GM12878 (cell line): ENCODE measurements around the gene PPHLN1. TPM values are rescaled to one million over a fixed set of nuclear protein-coding genes. Genes with fewer than 3 reads are reported as not detected.

Experiments
- ATAC-seq: fragments of 200-7000 bp; cut with Tn5 transposase; 3 replicates; pipeline ENCODE4 v1.9.1; 2020; ENCODE audit warnings: mild to moderate bottlenecking, moderate library complexity
- BruUV-seq: library from RNA; stranded (reverse); fragments of 400-500 nt; replicated peaks from 2 replicates; lab custom pipeline; 2021; lab: Mats Ljungman, UMichigan
- CTCF ChIA-PET: fragments of 300-600 bp; sonication (Branson Sonifier 250); formaldehyde crosslinking; extraction: SDS; loops from one replicate; lab custom pipeline; 2021; ENCODE audit warnings: inconsistent platforms; lab: Yijun Ruan, JAX
- POLR2A ChIA-PET: fragments of 350-600 bp; formaldehyde crosslinking; extraction: SDS; loops from one replicate; lab custom pipeline; 2021; ENCODE audit warnings: inconsistent platforms; lab: Charles Lee
- RAD21 ChIA-PET: fragments of 300-600 bp; sonication (Branson Sonifier 250); formaldehyde crosslinking; loops from one replicate; lab custom pipeline; 2023; ENCODE audit warnings: antibody characterized with exemption; ENCODE audit not compliant: unreplicated experiment; lab: Charles Lee
- SMC1A ChIA-PET: fragments of 300-600 bp; sonication (Branson Sonifier 250); formaldehyde crosslinking; loops from one replicate; lab custom pipeline; 2023; ENCODE audit not compliant: unreplicated experiment, uncharacterized antibody; lab: Charles Lee
- DNase-seq: peaks from one replicate; pipeline ENCODE4 v3.0.0-alpha.2; 2011; ENCODE audit warnings: low read depth, low spot score
- FAIRE-seq: peaks from 3 replicates; lab custom pipeline; 2011; peaks lifted over from hg19 to GRCh38; lab: Jason Lieb, UNC
- H2AFZ ChIP-seq: 2 replicates; pipeline ENCODE4 v1.6.0; 2011; ENCODE audit warnings: low read depth, low read length, control low read depth; ENCODE audit not compliant: control insufficient read depth
- H3K27ac ChIP-seq: 2 replicates; pipeline ENCODE4 v1.5.1; 2011; ENCODE audit warnings: control low read depth; ENCODE audit not compliant: control insufficient read depth, insufficient read depth
- H3K27me3 ChIP-seq, 2 experiments: replicated peaks in 1 of 2; 2 replicates each; pipeline versions ENCODE4 v1.6.0 to v1.6.1; 2011; ENCODE audit warnings: low read length in 1 of 2; ENCODE audit not compliant: control insufficient read depth in 2 of 2, insufficient read depth in 2 of 2
- H3K36me3 ChIP-seq, 2 experiments: 2 replicates each; pipeline ENCODE4 v1.5.1; 2011; ENCODE audit warnings: low read length in 1 of 2; ENCODE audit not compliant: control insufficient read depth in 2 of 2, insufficient read depth in 2 of 2
- H3K4me1 ChIP-seq: 2 replicates; pipeline ENCODE4 v1.6.1; 2011; ENCODE audit warnings: mild to moderate bottlenecking, low read length, moderate library complexity, mixed read lengths; ENCODE audit not compliant: control insufficient read depth, insufficient read depth
- H3K4me2 ChIP-seq: 2 replicates; pipeline ENCODE4 v1.6.0; 2011; ENCODE audit warnings: control low read depth; ENCODE audit not compliant: control insufficient read depth, insufficient read depth
- H3K4me3 ChIP-seq: fragments of 200-600 bp; sonication (generic); 2 replicates; pipeline ENCODE4 v1.5.1; 2016
- H3K79me2 ChIP-seq: 2 replicates; pipeline ENCODE4 v1.6.0; 2011; ENCODE audit warnings: low read length; ENCODE audit not compliant: control insufficient read depth, insufficient read depth
- H3K9ac ChIP-seq: 2 replicates; pipeline ENCODE4 v1.8.0; 2011; ENCODE audit warnings: low read length, control low read depth, mixed read lengths; ENCODE audit not compliant: control insufficient read depth, insufficient read depth
- H3K9me3 ChIP-seq: replicated peaks from 3 replicates; pipeline ENCODE4 v1.5.1; 2011; ENCODE audit warnings: mild to moderate bottlenecking, low read length; ENCODE audit not compliant: control insufficient read depth, insufficient read depth
- H4K20me1 ChIP-seq: 2 replicates; pipeline ENCODE4 v1.6.0; 2011; ENCODE audit not compliant: control insufficient read depth, insufficient read depth
- BRCA1 ChIP-seq: IDR thresholded peaks from 2 replicates; pipeline ENCODE4 v1.6.1; 2011; ENCODE audit warnings: low read depth, low read length, improper control_type of control experiment
- IRF4 ChIP-seq: IDR thresholded peaks from 2 replicates; pipeline ENCODE4 v1.6.1; 2011; ENCODE audit warnings: low read depth, low read length
- MXI1 ChIP-seq: fragments of 150-350 bp; IDR thresholded peaks from 2 replicates; pipeline ENCODE4 v1.6.1; 2011; ENCODE audit warnings: low read depth, mild to moderate bottlenecking, inconsistent platforms, low read length, improper control_type of control experiment
- RAD21 ChIP-seq: IDR thresholded peaks from 2 replicates; pipeline ENCODE4 v1.6.1; 2011; ENCODE audit warnings: mild to moderate bottlenecking, low read depth, low read length, moderate library complexity; ENCODE audit not compliant: insufficient read depth
- RELA ChIP-seq: fragments of 450-650 bp; IDR thresholded peaks from 2 replicates; pipeline ENCODE4 v1.8.0; 2014; ENCODE audit warnings: borderline replicate concordance; ENCODE audit not compliant: partially characterized antibody
- WGBS: methylation state at CpG from one replicate; pipeline ENCODE4 v1.1.6; 2016; ENCODE audit warnings: low lambda C conversion rate; ENCODE audit not compliant: insufficient replicate concordance, insufficient coverage; ENCODE audit errors: missing lambda C conversion rate; 5-methylcytosine and 5-hydroxymethylcytosine counted together
- in situ Hi-C: fragments of 300-500 bp; cut with MboI; formaldehyde crosslinking; loops from 9 replicates; pipeline ENCODE4 v1.14.3; 2018; ENCODE audit warnings: mixed read lengths
- intact Hi-C: fragments of 100-400 bp; cut with micrococcal nuclease; formaldehyde crosslinking; loops from one replicate; pipeline ENCODE4 v1.14.2; 2022; ENCODE audit not compliant: unreplicated experiment
- polyA plus RNA-seq, 11 experiments: library from polyadenylated mRNA; depleted of rRNA in 4 of 11; unstranded in 6 of 11; stranded (reverse) in 5 of 11; fragments of >200 nt; fragmentation: Nextera tagmentation in 4 of 11; fragmentation: Illumina TruSeq in 1 of 11; extraction: Ambion mirVana in 4 of 11; extraction: Trizol in 1 of 11; gene quantifications; 1 replicate in 1 of 11; 2 replicates in 10 of 11; pipeline versions ENCODE4 v1.2.1 to v1.2.3, GENCODE V29; 2011 to 2016; ENCODE audit warnings: inconsistent platforms in 2 of 11, missing spikeins in 2 of 11, low read depth in 1 of 11
- total RNA-seq, 4 experiments: library from RNA; depleted of rRNA in 3 of 4; stranded (reverse); fragments of >200 nt in 3 of 4; fragmentation: Illumina TruSeq in 1 of 4; extraction: Trizol in 1 of 4; gene quantifications; 2 replicates each; pipeline versions ENCODE4 v1.2.1 to v1.2.3, GENCODE V29; 2013 to 2021
- TF ChIP-seq, protein P1 (sequence below): IDR thresholded peaks from 2 replicates; pipeline ENCODE4 v1.6.1; 2011; ENCODE audit warnings: borderline replicate concordance, low read depth, mild to moderate bottlenecking, moderate library complexity, mixed read lengths, low read length; ENCODE audit not compliant: insufficient read depth; ENCODE audit errors: extremely low read length
- TF ChIP-seq, protein P2 (sequence below): fragments of 450-650 bp; formaldehyde crosslinking; IDR thresholded peaks from 2 replicates; pipeline ENCODE4 v1.4.0; 2020; ENCODE audit warnings: mild to moderate bottlenecking, moderate library complexity
- TF ChIP-seq, protein P3 (sequence below): IDR thresholded peaks from 2 replicates; pipeline ENCODE4 v1.6.1; 2011; ENCODE audit warnings: low read depth, mild to moderate bottlenecking, low read length, moderate library complexity, borderline replicate concordance; ENCODE audit errors: extremely low read depth

PPHLN1 gene
- total and polyA plus RNA-seq, 10 of the 15 experiments (the other 5 are each of a cell fraction or from before 2014, with no cell fraction given): 73.6 to 117 (median 92.1) TPM

DNA sequence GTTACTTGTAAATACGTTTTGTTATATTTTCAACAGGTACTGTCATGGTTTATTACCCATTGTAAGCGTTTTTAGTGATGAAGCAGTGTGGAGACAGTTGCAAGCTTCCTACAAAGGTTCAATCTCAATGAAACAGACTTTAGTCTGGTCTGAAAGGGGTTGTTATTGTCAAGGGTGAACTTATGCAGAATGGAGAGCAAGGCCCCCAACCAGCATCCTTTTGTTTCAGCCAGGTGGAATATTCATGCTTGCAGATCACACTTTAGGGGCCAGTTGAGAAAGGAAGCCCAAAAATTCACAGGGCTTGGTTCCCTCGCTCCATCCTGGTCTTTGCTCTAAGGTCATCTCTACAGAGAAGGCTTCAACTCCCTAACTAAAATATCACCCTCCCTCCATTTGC, 159.9 kb downstream of the PPHLN1 start:
- intact Hi-C loops (loop anchor here (10.0 kb wide), 1 partner anchor 279 kb away; no protein-coding TSS in a partner anchor), in situ Hi-C loops (loop anchor here (10.0 kb wide), 1 partner anchor 789 kb away; no protein-coding TSS in a partner anchor)
- ChIA-PET CTCF (interaction anchor here (1.4 to 11.2 kb wide), 3 partner anchors 82 to 849 kb away, joined by 5 to 117 read pairs (median 71); no protein-coding TSS in a partner anchor), RAD21 (interaction anchor here (4.2 to 4.5 kb wide), 3 partner anchors 17 to 853 kb away, joined by 24 to 38 read pairs (median 25); no protein-coding TSS in a partner anchor), POLR2A (no interaction called here), SMC1A (interaction anchor here (0.6 to 6.0 kb wide), 6 partner anchors 10 to 796 kb away, joined by 3 to 49 read pairs (median 5); no protein-coding TSS in a partner anchor)
- no peaks in the 10 kb centered on the region for H3K9me3 ChIP-seq
- no peak overlapping the region for H2AFZ ChIP-seq
- H4K20me1 ChIP-seq: no peaks in the 10 kb centered on the region
- no peak overlapping the region for H3K4me2 ChIP-seq
- H3K4me3 ChIP-seq: no peak overlapping the region
- ATAC-seq (no peak), FAIRE-seq (no peak), DNase-seq (no peak)
- no peaks in the 10 kb centered on the region for H3K79me2 ChIP-seq
- no peaks in the 10 kb centered on the region for H3K4me1 ChIP-seq
- TF ChIP-seq, protein P1, sequence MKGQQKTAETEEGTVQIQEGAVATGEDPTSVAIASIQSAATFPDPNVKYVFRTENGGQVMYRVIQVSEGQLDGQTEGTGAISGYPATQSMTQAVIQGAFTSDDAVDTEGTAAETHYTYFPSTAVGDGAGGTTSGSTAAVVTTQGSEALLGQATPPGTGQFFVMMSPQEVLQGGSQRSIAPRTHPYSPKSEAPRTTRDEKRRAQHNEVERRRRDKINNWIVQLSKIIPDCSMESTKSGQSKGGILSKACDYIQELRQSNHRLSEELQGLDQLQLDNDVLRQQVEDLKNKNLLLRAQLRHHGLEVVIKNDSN: no peak
- TF ChIP-seq RAD21: no peak
- H3K27me3 ChIP-seq: peaks cover 0 to 6% of the 10 kb centered on the region in 2 experiments; a peak in 1 of 4 replicates
- no TSS peak for BruUV-seq
- no peaks in the 10 kb centered on the region for H3K36me3 ChIP-seq
- WGBS: 65% methylated on average over 3 of the region's 3 CpGs
- H3K27ac ChIP-seq: no peak overlapping the region
- no peak overlapping the region for H3K9ac ChIP-seq

DNA sequence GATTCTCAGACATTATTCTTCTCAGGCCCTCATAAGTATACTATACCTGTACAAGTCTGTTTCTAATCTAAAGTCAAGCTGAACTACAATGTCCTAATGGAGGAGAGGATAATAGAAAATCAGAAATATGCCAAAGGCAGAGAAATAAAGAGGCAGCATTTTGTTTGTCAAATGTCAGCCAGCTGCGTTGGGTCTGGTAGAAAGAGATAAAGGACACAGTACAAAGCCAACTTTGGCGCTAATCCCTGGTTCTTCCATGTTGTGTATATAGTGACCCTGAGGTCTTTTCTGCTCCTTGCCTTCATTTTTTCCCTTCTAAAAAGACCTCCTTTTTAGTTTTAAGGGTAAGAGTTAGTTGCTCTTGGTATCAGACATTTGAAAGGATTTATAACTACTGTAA, 160.4 kb downstream of the PPHLN1 start:
- no peak for ATAC-seq
- peaks cover 0 to 6% of the 10 kb centered on the region in 2 experiments; a peak in 1 of 4 replicates for H3K27me3 ChIP-seq
- no peak overlapping the region for H3K4me3 ChIP-seq
- ChIA-PET POLR2A (no interaction called here), RAD21 (interaction anchor here (4.2 to 4.5 kb wide), 2 partner anchors 795 to 852 kb away, joined by 24 to 38 read pairs; no protein-coding TSS in a partner anchor), CTCF (interaction anchor here (11.2 kb wide), 1 partner anchor 82 kb away, joined by 117 read pairs; no protein-coding TSS in a partner anchor), SMC1A (no interaction called here)
- H3K4me2 ChIP-seq: no peak overlapping the region
- no peaks in the 10 kb centered on the region for H4K20me1 ChIP-seq
- no peaks in the 10 kb centered on the region for H3K4me1 ChIP-seq
- intact Hi-C loops (loop anchor here (10.0 kb wide), 1 partner anchor 278 kb away; no protein-coding TSS in a partner anchor), in situ Hi-C loops (loop anchor here (10.0 kb wide), 1 partner anchor 788 kb away; no protein-coding TSS in a partner anchor)
- no peaks in the 10 kb centered on the region for H3K36me3 ChIP-seq
- BruUV-seq: no TSS peak
- no peak overlapping the region for H3K27ac ChIP-seq
- no peak for DNase-seq
- FAIRE-seq: no peak
- no peaks in the 10 kb centered on the region for H3K9me3 ChIP-seq
- whole genome bisulfite sequencing: 92% methylated on average over 2 of the region's 2 CpGs
- H3K9ac ChIP-seq: no peak overlapping the region
- no peak overlapping the region for H2AFZ ChIP-seq
- H3K79me2 ChIP-seq: no peaks in the 10 kb centered on the region
- TF ChIP-seq, protein P2, sequence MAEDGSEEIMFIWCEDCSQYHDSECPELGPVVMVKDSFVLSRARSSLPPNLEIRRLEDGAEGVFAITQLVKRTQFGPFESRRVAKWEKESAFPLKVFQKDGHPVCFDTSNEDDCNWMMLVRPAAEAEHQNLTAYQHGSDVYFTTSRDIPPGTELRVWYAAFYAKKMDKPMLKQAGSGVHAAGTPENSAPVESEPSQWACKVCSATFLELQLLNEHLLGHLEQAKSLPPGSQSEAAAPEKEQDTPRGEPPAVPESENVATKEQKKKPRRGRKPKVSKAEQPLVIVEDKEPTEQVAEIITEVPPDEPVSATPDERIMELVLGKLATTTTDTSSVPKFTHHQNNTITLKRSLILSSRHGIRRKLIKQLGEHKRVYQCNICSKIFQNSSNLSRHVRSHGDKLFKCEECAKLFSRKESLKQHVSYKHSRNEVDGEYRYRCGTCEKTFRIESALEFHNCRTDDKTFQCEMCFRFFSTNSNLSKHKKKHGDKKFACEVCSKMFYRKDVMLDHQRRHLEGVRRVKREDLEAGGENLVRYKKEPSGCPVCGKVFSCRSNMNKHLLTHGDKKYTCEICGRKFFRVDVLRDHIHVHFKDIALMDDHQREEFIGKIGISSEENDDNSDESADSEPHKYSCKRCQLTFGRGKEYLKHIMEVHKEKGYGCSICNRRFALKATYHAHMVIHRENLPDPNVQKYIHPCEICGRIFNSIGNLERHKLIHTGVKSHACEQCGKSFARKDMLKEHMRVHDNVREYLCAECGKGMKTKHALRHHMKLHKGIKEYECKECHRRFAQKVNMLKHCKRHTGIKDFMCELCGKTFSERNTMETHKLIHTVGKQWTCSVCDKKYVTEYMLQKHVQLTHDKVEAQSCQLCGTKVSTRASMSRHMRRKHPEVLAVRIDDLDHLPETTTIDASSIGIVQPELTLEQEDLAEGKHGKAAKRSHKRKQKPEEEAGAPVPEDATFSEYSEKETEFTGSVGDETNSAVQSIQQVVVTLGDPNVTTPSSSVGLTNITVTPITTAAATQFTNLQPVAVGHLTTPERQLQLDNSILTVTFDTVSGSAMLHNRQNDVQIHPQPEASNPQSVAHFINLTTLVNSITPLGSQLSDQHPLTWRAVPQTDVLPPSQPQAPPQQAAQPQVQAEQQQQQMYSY (CRISPR knock-in tag): no peak
- TF ChIP-seq RAD21 (no peak), BRCA1 (no peak), IRF4 (no peak), RELA (no peak), MXI1 (no peak)
- TF ChIP-seq, protein P3, sequence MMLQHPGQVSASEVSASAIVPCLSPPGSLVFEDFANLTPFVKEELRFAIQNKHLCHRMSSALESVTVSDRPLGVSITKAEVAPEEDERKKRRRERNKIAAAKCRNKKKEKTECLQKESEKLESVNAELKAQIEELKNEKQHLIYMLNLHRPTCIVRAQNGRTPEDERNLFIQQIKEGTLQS: no peak
